Parathyroid adenoma (tissue), 2 donors: ENCODE measurements around the gene KCNK4.

Experiments
- H2AFZ ChIP-seq: fragments of 300-600 bp; sonication (generic); one replicate; pipeline ENCODE4 v1.7.0; 2017; ENCODE audit warnings: antibody characterized with exemption, mild to moderate bottlenecking
- H3K27ac ChIP-seq: fragments of 300-600 bp; sonication (generic); one replicate; pipeline ENCODE4 v1.7.0; 2017
- H3K27me3 ChIP-seq: fragments of 300-600 bp; sonication (generic); one replicate; pipeline ENCODE4 v1.7.0; 2017; ENCODE audit warnings: low read length; ENCODE audit not compliant: control insufficient read depth, insufficient read depth
- H3K36me3 ChIP-seq: fragments of 300-600 bp; sonication (generic); one replicate; pipeline ENCODE4 v1.7.0; 2017; ENCODE audit warnings: low read length; ENCODE audit not compliant: control insufficient read depth, insufficient read depth
- H3K4me1 ChIP-seq: fragments of 300-600 bp; sonication (generic); one replicate; pipeline ENCODE4 v1.7.0; 2017; ENCODE audit warnings: control low read depth
- H3K4me2 ChIP-seq: fragments of 300-600 bp; sonication (generic); one replicate; pipeline ENCODE4 v1.7.0; 2017; ENCODE audit warnings: low read length
- H3K4me3 ChIP-seq: fragments of 300-600 bp; sonication (generic); one replicate; pipeline ENCODE4 v1.7.0; 2017; ENCODE audit warnings: low read depth, low read length
- H3K79me2 ChIP-seq: fragments of 300-600 bp; sonication (generic); one replicate; pipeline ENCODE4 v1.7.0; 2017; ENCODE audit warnings: control low read depth
- H3K9ac ChIP-seq: fragments of 300-600 bp; sonication (generic); one replicate; pipeline ENCODE4 v1.7.0; 2017; ENCODE audit warnings: mild to moderate bottlenecking
- H3K9me3 ChIP-seq: fragments of 300-600 bp; sonication (generic); one replicate; pipeline ENCODE4 v1.7.0; 2017; ENCODE audit warnings: low read length; ENCODE audit not compliant: control insufficient read depth
- TF ChIP-seq, protein P1 (sequence below): fragments of 300-600 bp; sonication (generic); IDR thresholded peaks from one replicate; pipeline ENCODE4 v1.7.0; 2017; ENCODE audit warnings: antibody characterized with exemption, mild to moderate bottlenecking
- donor health status: primary hyperparathyroidism.

KCNK4 gene

DNA sequence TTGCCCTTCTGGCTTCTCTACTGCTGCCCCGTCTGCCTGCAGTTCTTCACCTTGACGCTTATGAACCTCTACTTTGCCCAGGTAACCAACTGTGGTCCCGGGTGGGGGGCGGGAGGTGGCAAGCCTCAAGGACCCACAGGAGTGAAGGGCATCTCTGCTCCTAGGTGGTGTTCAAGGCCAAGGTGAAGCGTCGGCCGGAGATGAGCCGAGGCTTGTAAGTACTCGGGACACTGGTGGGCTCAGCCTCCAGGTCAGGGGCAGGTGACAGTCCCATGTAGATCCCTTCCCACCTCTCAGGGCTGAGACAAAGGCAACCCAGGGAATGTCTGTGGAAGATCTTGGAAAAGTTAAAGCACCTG lies 4.3 kb upstream of the KCNK4 start:
- H3K27me3 ChIP-seq, result no peaks in the 10 kb centered on the region
- TF ChIP-seq, protein P1, sequence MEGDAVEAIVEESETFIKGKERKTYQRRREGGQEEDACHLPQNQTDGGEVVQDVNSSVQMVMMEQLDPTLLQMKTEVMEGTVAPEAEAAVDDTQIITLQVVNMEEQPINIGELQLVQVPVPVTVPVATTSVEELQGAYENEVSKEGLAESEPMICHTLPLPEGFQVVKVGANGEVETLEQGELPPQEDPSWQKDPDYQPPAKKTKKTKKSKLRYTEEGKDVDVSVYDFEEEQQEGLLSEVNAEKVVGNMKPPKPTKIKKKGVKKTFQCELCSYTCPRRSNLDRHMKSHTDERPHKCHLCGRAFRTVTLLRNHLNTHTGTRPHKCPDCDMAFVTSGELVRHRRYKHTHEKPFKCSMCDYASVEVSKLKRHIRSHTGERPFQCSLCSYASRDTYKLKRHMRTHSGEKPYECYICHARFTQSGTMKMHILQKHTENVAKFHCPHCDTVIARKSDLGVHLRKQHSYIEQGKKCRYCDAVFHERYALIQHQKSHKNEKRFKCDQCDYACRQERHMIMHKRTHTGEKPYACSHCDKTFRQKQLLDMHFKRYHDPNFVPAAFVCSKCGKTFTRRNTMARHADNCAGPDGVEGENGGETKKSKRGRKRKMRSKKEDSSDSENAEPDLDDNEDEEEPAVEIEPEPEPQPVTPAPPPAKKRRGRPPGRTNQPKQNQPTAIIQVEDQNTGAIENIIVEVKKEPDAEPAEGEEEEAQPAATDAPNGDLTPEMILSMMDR, result no peak
- no peak overlapping the region for H3K4me2 ChIP-seq
- no peaks in the 10 kb centered on the region for H3K9me3 ChIP-seq
- H3K9ac ChIP-seq, result no peak overlapping the region
- no peak overlapping the region for H2AFZ ChIP-seq
- H3K4me1 ChIP-seq, result peaks cover 6% of the 10 kb centered on the region
- H3K27ac ChIP-seq, result no peak overlapping the region
- peaks cover 20% of the 10 kb centered on the region for H3K79me2 ChIP-seq
- H3K36me3 ChIP-seq, result no peaks in the 10 kb centered on the region
- no peak overlapping the region for H3K4me3 ChIP-seq

DNA sequence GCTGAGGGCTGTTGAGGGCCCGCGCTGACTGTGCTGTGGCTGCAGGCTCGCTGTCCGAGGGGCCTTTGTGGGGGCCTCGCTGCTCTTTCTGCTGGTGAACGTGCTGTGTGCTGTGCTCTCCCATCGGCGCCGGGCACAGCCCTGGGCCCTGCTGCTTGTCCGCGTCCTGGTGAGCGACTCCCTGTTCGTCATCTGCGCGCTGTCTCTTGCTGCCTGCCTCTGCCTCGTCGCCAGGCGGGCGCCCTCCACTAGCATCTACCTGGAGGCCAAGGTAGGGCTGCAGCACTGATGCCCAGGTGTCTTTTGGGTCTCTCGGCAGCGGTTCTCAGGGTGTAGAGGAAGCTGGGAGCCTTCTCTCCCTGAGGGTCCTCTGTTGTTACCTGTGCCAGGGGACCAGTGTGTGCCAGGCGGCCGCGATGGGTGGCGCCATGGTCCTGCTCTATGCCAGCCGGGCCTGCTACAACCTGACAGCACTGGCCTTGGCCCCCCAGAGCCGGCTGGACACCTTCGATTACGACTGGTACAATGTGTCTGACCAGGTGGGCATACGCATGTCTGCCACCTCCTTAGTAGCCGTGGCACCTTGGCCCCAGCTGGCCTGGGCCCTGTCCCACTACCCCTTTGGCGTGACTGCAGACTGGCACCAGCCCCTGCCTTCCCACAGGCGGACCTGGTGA lies 3.3 kb upstream of the KCNK4 start:
- TF ChIP-seq, protein P1, result no peak
- no peak overlapping the region for H2AFZ ChIP-seq
- H3K9ac ChIP-seq, result no peak overlapping the region
- no peaks in the 10 kb centered on the region for H3K36me3 ChIP-seq
- no peak overlapping the region for H3K4me3 ChIP-seq
- H3K27me3 ChIP-seq, result no peaks in the 10 kb centered on the region
- H3K4me1 ChIP-seq, result peaks cover 6% of the 10 kb centered on the region
- H3K79me2 ChIP-seq, result peaks cover 15% of the 10 kb centered on the region
- no peaks in the 10 kb centered on the region for H3K9me3 ChIP-seq
- H3K27ac ChIP-seq, result no peak overlapping the region
- H3K4me2 ChIP-seq, result no peak overlapping the region

DNA sequence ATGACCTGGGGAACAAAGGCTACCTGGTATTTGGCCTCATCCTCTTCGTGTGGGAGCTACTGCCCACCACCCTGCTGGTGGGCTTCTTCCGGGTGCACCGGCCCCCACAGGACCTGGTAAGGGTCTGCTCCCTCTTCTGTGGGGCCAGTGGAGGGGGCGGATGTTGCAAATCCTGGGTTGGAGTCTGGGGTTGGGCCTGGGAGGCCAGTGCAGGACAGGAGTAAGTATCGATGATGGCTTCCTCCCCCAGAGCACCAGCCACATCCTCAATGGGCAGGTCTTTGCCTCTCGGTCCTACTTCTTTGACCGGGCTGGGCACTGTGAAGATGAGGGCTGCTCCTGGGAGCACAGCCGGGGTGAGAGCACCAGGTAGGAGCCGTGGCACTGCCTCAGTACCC lies 2.8 kb upstream of the KCNK4 start:
- H3K9ac ChIP-seq, result no peak overlapping the region
- no peak overlapping the region for H3K4me2 ChIP-seq
- H3K4me1 ChIP-seq, result peaks cover 6% of the 10 kb centered on the region
- H3K79me2 ChIP-seq, result peaks cover 10% of the 10 kb centered on the region
- no peak overlapping the region for H2AFZ ChIP-seq
- TF ChIP-seq, protein P1, result no peak
- no peaks in the 10 kb centered on the region for H3K9me3 ChIP-seq
- no peaks in the 10 kb centered on the region for H3K27me3 ChIP-seq
- H3K27ac ChIP-seq, result no peak overlapping the region
- no peaks in the 10 kb centered on the region for H3K36me3 ChIP-seq
- no peak overlapping the region for H3K4me3 ChIP-seq

DNA sequence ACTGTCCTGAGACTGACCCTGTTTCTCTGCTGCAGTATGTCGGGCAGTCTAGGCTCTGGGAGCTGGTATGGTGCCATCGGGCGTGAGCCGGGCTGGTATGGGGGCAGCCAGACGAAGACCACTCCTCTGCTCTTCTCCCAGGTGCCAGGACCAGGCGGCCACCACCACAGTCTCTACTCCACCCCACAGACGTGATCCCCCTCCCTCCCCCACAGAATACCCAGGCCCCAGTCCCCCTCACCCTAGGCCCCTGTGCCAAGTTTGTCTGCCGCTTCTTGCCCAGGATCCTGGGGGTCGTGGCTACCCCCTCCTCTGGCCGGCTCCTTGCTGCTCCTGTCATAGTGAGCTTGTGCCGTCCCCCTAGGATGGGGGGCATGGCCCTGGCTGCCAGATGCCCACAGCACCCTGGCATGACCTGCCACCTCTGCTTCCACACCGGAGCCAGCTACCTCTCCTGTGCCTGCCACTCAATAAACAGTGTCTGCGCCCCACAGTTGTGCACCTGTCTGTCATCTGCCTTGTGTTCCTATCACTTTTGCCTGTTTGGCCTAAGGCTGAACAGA lies 2.0 kb upstream of the KCNK4 start:
- H3K9ac ChIP-seq, result no peak overlapping the region
- peaks cover 2% of the 10 kb centered on the region for H3K4me1 ChIP-seq

More for the DNA sequence above, 2.0 kb upstream of the KCNK4 start:
- H3K4me3 ChIP-seq, result no peak overlapping the region
- no peaks in the 10 kb centered on the region for H3K36me3 ChIP-seq
- no peaks in the 10 kb centered on the region for H3K9me3 ChIP-seq
- no peaks in the 10 kb centered on the region for H3K27me3 ChIP-seq
- peaks cover 4% of the 10 kb centered on the region for H3K79me2 ChIP-seq
- H2AFZ ChIP-seq, result no peak overlapping the region
- TF ChIP-seq, protein P1, result no peak
- H3K27ac ChIP-seq, result no peak overlapping the region
- H3K4me2 ChIP-seq, result no peak overlapping the region
